ENCODE data around the gene VMP1. TPM values are rescaled to one million over a fixed set of nuclear protein-coding genes. Genes with fewer than 3 reads are reported as not detected.

VMP1 gene
- total RNA-seq, 2 experiments from 2014 or later, result 228 to 231 TPM

DNA sequence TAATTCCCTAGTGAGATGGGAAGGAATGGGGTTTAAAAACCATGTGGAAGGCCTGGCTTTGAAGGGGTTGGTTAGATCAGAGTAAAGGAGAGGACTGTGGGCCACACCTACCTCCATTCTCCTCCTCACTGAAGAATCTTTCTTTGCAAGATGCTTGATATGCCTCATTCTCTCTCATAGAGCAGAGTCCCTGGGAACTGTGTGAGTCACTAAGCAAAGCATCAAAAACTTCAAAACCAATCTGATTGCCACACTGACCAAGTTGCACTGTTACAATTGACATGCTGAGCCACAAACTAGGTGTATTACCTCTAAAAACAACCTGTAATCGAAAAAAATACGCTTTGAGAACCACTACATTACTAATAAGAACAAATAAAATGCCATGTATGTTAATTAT lies 183.3 kb downstream of the VMP1 start:
- ChIA-PET POLR2A (no interaction called here), CTCF (no interaction called here)

Other genes with a start within 250 kb of the VMP1 start
- 10 to 100 TPM; 21.3 to 22.2 TPM for gene DHX40, start 142.0 kb upstream of the VMP1 start, total RNA-seq
- gene CLTC, start 87.8 kb upstream of the VMP1 start, total RNA-seq, result 100 to 1,000 TPM; 181 to 183 TPM
- gene PTRH2, start 224 bp upstream of the VMP1 start, total RNA-seq, result 10 to 100 TPM; 45.3 to 48.9 TPM
- gene TUBD1, start 185.3 kb downstream of the VMP1 start, total RNA-seq, result 1 to 10 TPM; 7.9 to 8.3 TPM
- 10 to 100 TPM; 50.2 to 53.8 TPM for gene RPS6KB1, start 185.5 kb downstream of the VMP1 start, total RNA-seq

Data from activated CD8-positive, alpha-beta memory T cell treated with anti-CD3 and anti-CD28 coated beads for 36 hours (primary cell).